Astrocyte (in vitro differentiated cells and primary cell): Measurements from ENCODE around the gene NUP98. TPM values are rescaled to one million over a fixed set of nuclear protein-coding genes. Genes with fewer than 3 reads are reported as not detected.

Experiments
- DNase-seq: peaks from one replicate; pipeline ENCODE4 v3.0.0-alpha.2; 2010; ENCODE audit warnings: low read depth
- FAIRE-seq: peaks from 2 replicates; lab custom pipeline; 2011; peaks lifted over from hg19 to GRCh38; lab: Jason Lieb, UNC
- H2AFZ ChIP-seq: 2 replicates; pipeline ENCODE4 v1.6.0; 2012; ENCODE audit warnings: low read depth, low read length, inconsistent platforms
- H3K27ac ChIP-seq: 2 replicates; pipeline ENCODE4 v1.5.1; 2011; ENCODE audit warnings: low read depth, low read length, inconsistent platforms
- H3K27me3 ChIP-seq: 2 replicates; pipeline ENCODE4 v1.6.0; 2011; ENCODE audit warnings: low read length, inconsistent platforms; ENCODE audit not compliant: insufficient read depth
- H3K36me3 ChIP-seq: 2 replicates; pipeline ENCODE4 v1.5.1; 2011; ENCODE audit warnings: low read length, inconsistent platforms; ENCODE audit not compliant: insufficient read depth
- H3K4me1 ChIP-seq: 2 replicates; pipeline ENCODE4 v1.5.1; 2011; ENCODE audit warnings: low read length, inconsistent platforms; ENCODE audit not compliant: insufficient read depth
- H3K4me2 ChIP-seq: 2 replicates; pipeline ENCODE4 v1.6.0; 2012; ENCODE audit warnings: low read length, inconsistent platforms
- H3K4me3 ChIP-seq: 2 replicates; pipeline ENCODE4 v1.5.1; 2011; ENCODE audit warnings: low read depth, mild to moderate bottlenecking, low read length, inconsistent platforms; ENCODE audit not compliant: insufficient read depth
- H3K79me2 ChIP-seq: 2 replicates; pipeline ENCODE4 v1.6.0; 2012; ENCODE audit warnings: mild to moderate bottlenecking, low read length, inconsistent platforms; ENCODE audit not compliant: insufficient read depth
- H3K9ac ChIP-seq: 2 replicates; pipeline ENCODE4 v1.6.0; 2012; ENCODE audit warnings: mild to moderate bottlenecking, low read length, inconsistent platforms
- H3K9me3 ChIP-seq: 2 replicates; pipeline ENCODE4 v1.5.1; 2012; ENCODE audit warnings: low read depth, mild to moderate bottlenecking, low read length, inconsistent platforms; ENCODE audit not compliant: insufficient read depth
- H4K20me1 ChIP-seq: 2 replicates; pipeline ENCODE4 v1.6.0; 2012; ENCODE audit warnings: low read length, inconsistent platforms; ENCODE audit not compliant: insufficient read depth
- H3K27ac Mint-ChIP-seq: one replicate; pipeline ENCODE4 v1.8.0; 2021; ENCODE audit warnings: mild to moderate bottlenecking, mixed read lengths; ENCODE audit not compliant: unreplicated experiment
- H3K27me3 Mint-ChIP-seq: one replicate; pipeline ENCODE4 v1.8.0; 2021; ENCODE audit warnings: low read depth, mixed read lengths; ENCODE audit not compliant: unreplicated experiment
- H3K36me3 Mint-ChIP-seq: one replicate; pipeline ENCODE4 v1.8.0; 2021; ENCODE audit warnings: low read depth, mixed read lengths; ENCODE audit not compliant: unreplicated experiment
- H3K4me1 Mint-ChIP-seq: one replicate; pipeline ENCODE4 v1.8.0; 2021; ENCODE audit warnings: low read depth, mixed read lengths; ENCODE audit not compliant: unreplicated experiment
- H3K4me3 Mint-ChIP-seq: one replicate; pipeline ENCODE4 v1.8.0; 2021; ENCODE audit warnings: mild to moderate bottlenecking, moderate library complexity, mixed read lengths; ENCODE audit not compliant: unreplicated experiment
- H3K9me3 Mint-ChIP-seq: one replicate; pipeline ENCODE4 v1.8.0; 2021; ENCODE audit warnings: mild to moderate bottlenecking, mixed read lengths; ENCODE audit not compliant: unreplicated experiment
- EZH2 ChIP-seq: IDR thresholded peaks from 2 replicates; pipeline ENCODE4 v1.6.1; 2012; ENCODE audit warnings: mild to moderate bottlenecking, low read length, inconsistent platforms; ENCODE audit not compliant: insufficient read depth
- total RNA-seq: library from RNA; stranded (reverse); gene quantifications from 2 replicates; pipeline ENCODE4 v1.2.1, GENCODE V29; 2021
- TF ChIP-seq, protein P1 (sequence below): IDR thresholded peaks from 2 replicates; pipeline ENCODE4 v1.5.1; 2011; ENCODE audit warnings: low read depth, mild to moderate bottlenecking, inconsistent platforms, low read length, moderate library complexity; ENCODE audit not compliant: insufficient read depth

The NUP98 gene
- total RNA-seq, 1 donor from 2014 or later: 81.2 TPM

DNA sequence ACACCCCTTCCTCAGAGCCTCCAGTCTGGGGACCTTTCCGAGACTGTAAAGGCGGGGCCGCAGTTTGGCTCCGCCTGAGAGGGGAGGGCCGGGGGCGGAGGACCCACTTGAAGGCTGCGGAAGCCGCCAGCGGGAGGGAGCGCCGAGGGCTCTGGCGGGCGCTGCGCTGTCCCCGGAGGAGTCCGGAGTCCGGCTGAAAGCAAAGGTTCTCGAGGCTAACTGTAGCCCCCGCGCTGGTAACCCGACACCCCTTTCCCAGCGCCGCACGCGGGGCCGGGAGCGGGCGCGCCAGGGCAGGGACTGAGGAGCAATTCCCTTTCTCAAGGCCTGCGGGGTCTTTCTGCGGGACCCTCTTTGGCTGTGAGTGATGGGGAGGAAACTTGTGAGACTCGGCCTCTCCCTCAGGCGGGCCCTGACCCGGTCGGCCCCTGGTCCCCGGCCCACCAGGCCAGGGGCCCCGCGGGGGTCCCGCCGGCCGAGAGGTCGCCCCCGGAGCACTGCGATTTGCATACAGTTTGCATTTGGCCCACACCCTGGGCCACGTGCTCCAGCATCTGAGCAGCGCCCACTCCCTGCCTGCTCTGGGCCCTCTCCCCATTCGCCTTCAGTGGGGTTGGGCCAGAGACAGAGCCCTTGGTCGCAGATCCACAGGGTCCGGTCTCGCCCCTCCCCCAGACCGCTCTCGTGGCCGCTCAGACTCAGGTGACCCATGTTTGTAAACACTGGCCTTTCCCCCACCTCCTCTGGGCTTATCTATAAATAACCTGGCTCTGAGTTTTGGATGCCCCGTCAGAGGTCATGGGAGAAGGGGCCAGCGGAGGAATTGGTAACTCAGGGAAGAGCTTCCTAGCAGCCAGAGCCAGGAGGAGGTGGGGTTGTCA lies 155.0 kb downstream of the NUP98 start:
- Mint-ChIP-seq H3K27ac (peak overlapping the region; percentile 70), H3K4me1 (no peaks in the 10 kb centered on the region), H3K9me3 (peaks cover 4% of the 10 kb centered on the region), H3K36me3 (peaks cover 3% of the 10 kb centered on the region), H3K4me3 (peak overlapping the region; percentile 80), H3K27me3 (peaks cover 35% of the 10 kb centered on the region)
- peak overlapping the region; percentile 79 for H2AFZ ChIP-seq
- peak overlapping the region; percentile 64 for H3K4me3 ChIP-seq
- peak; percentile 67 for DNase-seq
- H3K27ac ChIP-seq: no peak overlapping the region
- H3K36me3 ChIP-seq: no peaks in the 10 kb centered on the region
- peak overlapping the region; percentile 78 for H3K9ac ChIP-seq
- no peaks in the 10 kb centered on the region for H3K27me3 ChIP-seq
- no peaks in the 10 kb centered on the region for H3K9me3 ChIP-seq
- peaks cover 7% of the 10 kb centered on the region for H3K4me1 ChIP-seq
- H4K20me1 ChIP-seq: no peaks in the 10 kb centered on the region
- peak overlapping the region; percentile 93 for H3K4me2 ChIP-seq
- no peak for FAIRE-seq
- no peak for TF ChIP-seq EZH2
- TF ChIP-seq, protein P1, sequence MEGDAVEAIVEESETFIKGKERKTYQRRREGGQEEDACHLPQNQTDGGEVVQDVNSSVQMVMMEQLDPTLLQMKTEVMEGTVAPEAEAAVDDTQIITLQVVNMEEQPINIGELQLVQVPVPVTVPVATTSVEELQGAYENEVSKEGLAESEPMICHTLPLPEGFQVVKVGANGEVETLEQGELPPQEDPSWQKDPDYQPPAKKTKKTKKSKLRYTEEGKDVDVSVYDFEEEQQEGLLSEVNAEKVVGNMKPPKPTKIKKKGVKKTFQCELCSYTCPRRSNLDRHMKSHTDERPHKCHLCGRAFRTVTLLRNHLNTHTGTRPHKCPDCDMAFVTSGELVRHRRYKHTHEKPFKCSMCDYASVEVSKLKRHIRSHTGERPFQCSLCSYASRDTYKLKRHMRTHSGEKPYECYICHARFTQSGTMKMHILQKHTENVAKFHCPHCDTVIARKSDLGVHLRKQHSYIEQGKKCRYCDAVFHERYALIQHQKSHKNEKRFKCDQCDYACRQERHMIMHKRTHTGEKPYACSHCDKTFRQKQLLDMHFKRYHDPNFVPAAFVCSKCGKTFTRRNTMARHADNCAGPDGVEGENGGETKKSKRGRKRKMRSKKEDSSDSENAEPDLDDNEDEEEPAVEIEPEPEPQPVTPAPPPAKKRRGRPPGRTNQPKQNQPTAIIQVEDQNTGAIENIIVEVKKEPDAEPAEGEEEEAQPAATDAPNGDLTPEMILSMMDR: no peak
- no peaks in the 10 kb centered on the region for H3K79me2 ChIP-seq

DNA sequence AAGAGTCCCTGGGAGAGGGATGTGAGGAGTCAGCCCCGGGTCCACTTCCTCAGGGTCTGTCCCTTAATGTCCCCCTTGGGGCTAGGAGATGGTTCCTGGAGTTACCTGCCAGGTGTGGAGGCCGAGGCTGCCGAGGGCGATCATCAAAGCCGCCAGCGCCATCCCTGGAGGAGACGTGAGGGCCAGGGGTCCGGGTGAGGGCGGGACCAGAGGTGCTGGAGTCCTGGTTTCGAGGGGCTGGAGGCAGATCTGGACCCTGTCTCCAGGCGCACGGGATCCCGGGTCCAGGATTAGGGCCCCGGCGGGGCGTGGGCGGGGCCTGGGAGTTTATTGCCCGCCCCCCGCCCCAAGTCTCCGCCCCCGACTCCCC lies 155.7 kb downstream of the NUP98 start, which contains the start of gene ART5:
TSS of gene ART5 (minus strand) at position 292 of the 370 bp plus-strand sequence. CDS start at position 162, 130 bp downstream.
- peak within 1 kb of the TSS; percentile 93 for H3K4me2 ChIP-seq
- peak within 1 kb of the TSS; percentile 79 for H2AFZ ChIP-seq
- Mint-ChIP-seq H3K9me3 (peaks cover 4% of the 10 kb centered on the region), H3K36me3 (peaks cover 3% of the 10 kb centered on the region), H3K4me1 (no peaks in the 10 kb centered on the region), H3K4me3 (peak within 1 kb of the TSS; percentile 80), H3K27ac (peak within 1 kb of the TSS; percentile 70), H3K27me3 (peaks cover 39% of the 10 kb centered on the region)
- H3K4me1 ChIP-seq: peaks cover 7% of the 10 kb centered on the region
- no peak for FAIRE-seq
- H3K9me3 ChIP-seq: no peaks in the 10 kb centered on the region
- H3K27me3 ChIP-seq: no peaks in the 10 kb centered on the region
- H3K9ac ChIP-seq: peak within 1 kb of the TSS; percentile 78
- no peaks in the 10 kb centered on the region for H3K36me3 ChIP-seq
- H4K20me1 ChIP-seq: no peaks in the 10 kb centered on the region
- TF ChIP-seq EZH2: no peak
- TF ChIP-seq, protein P1: no peak
- no peaks in the 10 kb centered on the region for H3K79me2 ChIP-seq
- no peak for DNase-seq
- peak within 1 kb of the TSS; percentile 64 for H3K4me3 ChIP-seq
- H3K27ac ChIP-seq: no peak within 1 kb of the TSS

DNA sequence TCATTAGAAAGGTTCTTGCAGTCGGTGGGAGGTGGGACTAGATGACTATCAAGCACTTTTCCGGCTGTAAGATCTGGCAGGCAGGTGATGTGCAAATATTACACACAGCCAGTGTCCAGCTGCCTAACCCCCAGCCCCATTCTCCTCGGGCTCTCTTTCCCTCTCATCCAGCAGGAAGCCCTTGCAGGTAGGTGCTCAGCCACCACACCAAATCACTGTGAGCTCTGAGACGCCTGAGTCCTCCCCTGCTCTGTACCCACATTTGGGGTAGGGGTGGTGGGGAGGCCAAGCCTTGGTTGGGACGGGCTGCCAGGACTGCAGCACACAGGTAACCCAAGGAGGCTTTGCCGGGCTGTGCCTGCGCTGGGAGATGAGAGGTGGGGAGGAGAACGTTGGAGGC lies 156.2 kb downstream of the NUP98 start:
- TF ChIP-seq EZH2: no peak
- TF ChIP-seq, protein P1: no peak
- Histone ChIP-seq H3K27me3 (no peaks in the 10 kb centered on the region), H3K4me1 (peaks cover 7% of the 10 kb centered on the region), H3K27ac (no peak overlapping the region), H4K20me1 (no peaks in the 10 kb centered on the region), H2AFZ (no peak overlapping the region), H3K4me2 (no peak overlapping the region), H3K9me3 (no peaks in the 10 kb centered on the region), H3K4me3 (no peak overlapping the region), H3K36me3 (no peaks in the 10 kb centered on the region), H3K9ac (no peak overlapping the region), H3K79me2 (no peaks in the 10 kb centered on the region)
- Mint-ChIP-seq H3K27ac (no peak overlapping the region), H3K4me3 (peak overlapping the region; percentile 72), H3K9me3 (peaks cover 4% of the 10 kb centered on the region), H3K4me1 (no peaks in the 10 kb centered on the region), H3K36me3 (peaks cover 3% of the 10 kb centered on the region), H3K27me3 (peaks cover 44% of the 10 kb centered on the region)
- FAIRE-seq (no peak), DNase-seq (no peak)
